Spleen (tissue), 11 donors: Measurements from ENCODE around the gene RABEP1. TPM values are rescaled to one million over a fixed set of nuclear protein-coding genes. Genes with fewer than 3 reads are reported as not detected.
A peak's percentile ranks its signal among the peaks of the same experiment; 100 is the strongest.

Experiments used
- DNase-seq: peaks from one replicate; pipeline ENCODE4 v3.0.0-alpha.2; 2020
- H3K27ac ChIP-seq, 8 donors: fragments of 200-600 bp; sonication (generic) in 7 of 8; 1 replicate in 4 of 8; 2 replicates in 4 of 8; pipeline versions ENCODE4 v1.5.0 to v1.8.0; 2016 to 2021; ENCODE audit warnings: inconsistent platforms in 4 of 8, mild to moderate bottlenecking in 4 of 8, moderate library complexity in 1 of 8
- H3K27me3 ChIP-seq, 7 donors: fragments of 200-600 bp; sonication (generic) in 6 of 7; replicated peaks in 1 of 7; 1 replicate in 4 of 7; 2 replicates in 3 of 7; pipeline versions ENCODE4 v1.5.0 to v1.8.0; 2016 to 2021; ENCODE audit warnings: inconsistent platforms in 3 of 7, mild to moderate bottlenecking in 1 of 7
- H3K36me3 ChIP-seq, 6 donors: fragments of 200-600 bp; sonication (generic) in 5 of 6; 1 replicate in 4 of 6; 2 replicates in 2 of 6; pipeline versions ENCODE4 v1.5.0 to v1.8.0; 2016 to 2021; ENCODE audit warnings: inconsistent platforms in 2 of 6
- H3K4me1 ChIP-seq, 6 donors: fragments of 200-600 bp; sonication (generic) in 5 of 6; 1 replicate in 3 of 6; 2 replicates in 3 of 6; pipeline versions ENCODE4 v1.5.0 to v1.8.0; 2016 to 2021; ENCODE audit warnings: inconsistent platforms in 3 of 6
- H3K4me3 ChIP-seq, 8 donors: fragments of 200-600 bp; sonication (generic) in 7 of 8; 1 replicate in 4 of 8; 2 replicates in 4 of 8; pipeline versions ENCODE4 v1.5.0 to v1.8.0; 2016 to 2021; ENCODE audit warnings: inconsistent platforms in 4 of 8, mild to moderate bottlenecking in 4 of 8, moderate library complexity in 2 of 8
- H3K9me3 ChIP-seq, 8 donors: fragments of 200-600 bp; sonication (generic) in 7 of 8; 1 replicate in 4 of 8; 2 replicates in 4 of 8; pipeline versions ENCODE4 v1.5.0 to v1.8.0; 2016 to 2021; ENCODE audit warnings: inconsistent platforms in 4 of 8
- CTCF ChIP-seq, 11 experiments: fragments of 200-600 bp in 7 of 11; fragments of 450-650 bp in 4 of 11; sonication (generic) in 4 of 11; IDR thresholded peaks in 8 of 11; conservative IDR thresholded peaks in 3 of 11; 1 replicate in 7 of 11; 2 replicates in 4 of 11; pipeline versions ENCODE4 v1.4.0 to v1.8.0; 2016 to 2021; ENCODE audit warnings: antibody characterized with exemption in 11 of 11, inconsistent platforms in 4 of 11, mild to moderate bottlenecking in 1 of 11
- POLR2A ChIP-seq, 3 donors: fragments of 450-650 bp; IDR thresholded peaks; one replicate each; pipeline ENCODE4 v1.5.1; 2017; ENCODE audit warnings: antibody characterized with exemption in 3 of 3, mild to moderate bottlenecking in 1 of 3
- POLR2AphosphoS5 ChIP-seq, 3 donors: sonication (generic); formaldehyde crosslinking; IDR thresholded peaks; one replicate each; pipeline ENCODE4 v1.5.1; 2017; ENCODE audit warnings: antibody characterized with exemption in 3 of 3
- WGBS, 5 donors: extraction: QIAGEN DNeasy Blood & Tissue Kit in 3 of 5; methylation state at CpG; one replicate each; pipeline versions ENCODE4 v1.1.5 to v1.1.7; 2013 to 2018; 5-methylcytosine and 5-hydroxymethylcytosine counted together
- intact Hi-C: fragments of 100-400 bp; cut with DNase I; formaldehyde crosslinking; loops from one replicate; pipeline ENCODE4 v1.15.0; 2023; ENCODE audit warnings: low total_unique reads
- polyA plus RNA-seq, 3 donors: library from polyadenylated mRNA; stranded (reverse); fragments of 200-250 nt; gene quantifications; one replicate each; pipeline ENCODE4 v1.2.1, GENCODE V29; 2013
- total RNA-seq, 7 donors: library from RNA; depleted of rRNA in 3 of 7; stranded (reverse); fragments of >200 nt in 3 of 7; fragmentation: NEBNext Ultra II Directional in 4 of 7; extraction: Animal tissue kit (Norgen Biotek cat#: 25700) in 4 of 7; gene quantifications; one replicate each; pipeline versions ENCODE4 v1.1.0 to v1.2.1, GENCODE V29; 2016 to 2021
- donor health status: healthy with polysubstance abuse.
- donor health status: DM: no; HTN: no; CAD: no; lungs with moderate emphysema.
- donor health status: DM: no; HTN: no; CAD: no.
- donor health status: Bipolar disorder and iron deficiency.
- donor health status: healthy.
- donor health status: DM: no; HTN: no; CAD: no.
- donor health status: DM: yes; HTN: yes; CAD: no.

Gene RABEP1
- total and polyA plus RNA-seq, 10 donors = 17.1 to 58.0 (median 50.1) TPM

DNA sequence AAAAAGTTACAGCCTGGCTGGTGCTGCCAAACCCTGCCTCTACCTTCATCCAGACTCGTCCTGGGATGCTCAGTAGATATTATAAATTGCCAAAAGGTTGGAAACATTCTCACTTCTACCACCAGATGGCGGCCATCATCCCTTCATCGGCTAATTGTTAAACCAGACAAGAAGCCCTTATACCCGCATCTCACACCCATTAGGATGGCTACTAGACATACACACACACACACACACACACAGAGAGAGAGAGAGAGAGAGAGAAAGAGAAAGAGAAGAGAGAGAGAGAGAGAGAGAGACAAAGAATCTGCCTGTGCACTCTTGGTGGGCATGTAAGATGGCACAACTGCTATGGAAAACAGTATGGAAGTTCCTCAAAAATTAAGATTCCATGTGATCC, 32.5 kb upstream of the RABEP1 start:
- peaks cover 0 to 26% (median 14%) of the 10 kb centered on the region in 6 donors for H3K4me1 ChIP-seq
- intact Hi-C loops = loop anchor here (10.0 kb wide), 2 partner anchors 55 to 185 kb away; partner anchors contain the start of gene C1QBP
- TF ChIP-seq POLR2A (IDR thresholded peaks at IDR 0.05) = no peak
- peak; percentile 27 to 84 (median 58) for TF ChIP-seq CTCF (IDR thresholded peaks at IDR 0.05 in 8 of 11, conservative IDR thresholded peaks at IDR 0.05 in 3 of 11)
- peak in 1 of 3 donors; percentile 32 for TF ChIP-seq POLR2AphosphoS5 (IDR thresholded peaks at IDR 0.05)
- peak; percentile 65 for DNase-seq
- no peaks in the 10 kb centered on the region for H3K9me3 ChIP-seq
- H3K27me3 ChIP-seq = no peaks in the 10 kb centered on the region
- no peaks in the 10 kb centered on the region for H3K36me3 ChIP-seq
- 1 to 3% (median 1%) methylated on average over 4 of the region's 4 CpGs for WGBS, 5 donors
- H3K27ac ChIP-seq = no peak overlapping the region
- no peak overlapping the region for H3K4me3 ChIP-seq

DNA sequence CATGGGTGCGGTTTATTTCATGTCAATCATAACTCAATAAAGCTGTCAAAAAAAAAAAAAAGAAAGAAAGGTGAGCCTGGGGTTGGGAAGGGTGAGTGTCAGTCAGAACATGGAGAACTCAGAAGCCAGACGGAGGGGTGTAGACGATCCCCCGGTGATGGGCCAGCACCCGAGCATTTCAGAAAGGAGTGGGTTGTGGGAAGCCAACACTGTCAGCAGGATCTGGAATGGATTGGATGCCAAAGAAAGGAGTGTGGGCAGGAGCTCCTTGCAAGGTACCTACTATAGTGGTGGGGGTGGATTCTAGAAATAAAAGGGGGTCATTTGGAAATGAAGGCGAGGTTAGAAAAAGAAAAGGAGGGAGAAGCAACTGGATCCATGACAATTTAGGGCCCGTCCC, 27.7 kb upstream of the RABEP1 start:
- peak; percentile 17 for DNase-seq
- no peak for TF ChIP-seq CTCF (IDR thresholded peaks at IDR 0.05 in 8 of 11, conservative IDR thresholded peaks at IDR 0.05 in 3 of 11)
- no peak for TF ChIP-seq POLR2A (IDR thresholded peaks at IDR 0.05)
- no peak for TF ChIP-seq POLR2AphosphoS5 (IDR thresholded peaks at IDR 0.05)
- Histone ChIP-seq H3K4me1 (peaks cover 0 to 34% (median 20%) of the 10 kb centered on the region in 6 donors), H3K9me3 (no peaks in the 10 kb centered on the region), H3K4me3 (no peak overlapping the region), H3K27me3 (no peaks in the 10 kb centered on the region), H3K36me3 (no peaks in the 10 kb centered on the region), H3K27ac (peak overlapping the region in 6 of 8 donors; percentile 11 to 55 (median 40))
- intact Hi-C loops = loop anchor here (10.0 kb wide), 2 partner anchors 50 to 180 kb away; partner anchors contain the start of gene C1QBP
- 73 to 79% (median 75%) methylated on average over 7 of the region's 7 CpGs for WGBS, 5 donors

GRCh38 chr17:5254903-5255521, 27.1 kb upstream of the RABEP1 start:
- Histone ChIP-seq H3K27me3 (no peaks in the 10 kb centered on the region), H3K9me3 (no peaks in the 10 kb centered on the region), H3K36me3 (no peaks in the 10 kb centered on the region), H3K4me3 (peak overlapping the region in 1 of 8 donors; percentile 30), H3K27ac (peak overlapping the region in 6 of 8 donors; percentile 11 to 55 (median 40)), H3K4me1 (peaks cover 0 to 28% (median 15%) of the 10 kb centered on the region in 6 donors)
- intact Hi-C loops = loop anchor here (10.0 kb wide), 2 partner anchors 50 to 180 kb away; partner anchors contain the start of gene C1QBP
- peak; percentile 76 for DNase-seq
- TF ChIP-seq POLR2A (IDR thresholded peaks at IDR 0.05) (no peak), POLR2AphosphoS5 (IDR thresholded peaks at IDR 0.05) (peak in 1 of 3 donors; percentile 30), CTCF (IDR thresholded peaks at IDR 0.05 in 8 of 11, conservative IDR thresholded peaks at IDR 0.05 in 3 of 11) (no peak)
- 21 to 54% (median 38%) methylated on average over 5 of the region's 5 CpGs for WGBS, 5 donors

GRCh38 chr17:5257124-5257523, 25.0 kb upstream of the RABEP1 start:
- no peak overlapping the region for H3K4me3 ChIP-seq
- no peaks in the 10 kb centered on the region for H3K9me3 ChIP-seq
- WGBS, 5 donors = 87 to 91% (median 90%) methylated on average over 5 of the region's 5 CpGs
- no peak for DNase-seq
- no peaks in the 10 kb centered on the region for H3K27me3 ChIP-seq
- intact Hi-C loops = loop anchor here (10.0 kb wide), 2 partner anchors 48 to 178 kb away; partner anchors contain the start of gene C1QBP
- no peaks in the 10 kb centered on the region for H3K36me3 ChIP-seq
- no peak overlapping the region for H3K27ac ChIP-seq
- no peak for TF ChIP-seq POLR2AphosphoS5 (IDR thresholded peaks at IDR 0.05)
- peaks cover 0 to 24% (median 15%) of the 10 kb centered on the region in 6 donors for H3K4me1 ChIP-seq
